RPMI8226 (cell line): ENCODE measurements around the gene MAP2K6.

Source experiments
- DNase-seq: peaks from one replicate; pipeline ENCODE4 v3.0.0-alpha.2; 2015

Gene MAP2K6

GRCh38 chr17:69539781-69540319, 125.4 kb downstream of the MAP2K6 start:
- no peak for DNase-seq

- no peak for DNase-seq
Observed at GRCh38 chr17:69540356-69540755, 125.9 kb downstream of the MAP2K6 start.

GRCh38 chr17:69547230-69547629, 132.7 kb downstream of the MAP2K6 start:
- DNase-seq: no peak

- no peak for DNase-seq
Observed at GRCh38 chr17:69547947-69548346, 133.4 kb downstream of the MAP2K6 start.

GRCh38 chr17:69551212-69552010, 136.9 kb downstream of the MAP2K6 start:
- DNase-seq: no peak

- DNase-seq: no peak
Observed at GRCh38 chr17:69552986-69553667, 138.6 kb downstream of the MAP2K6 start.

- DNase-seq: no peak
Observed at GRCh38 chr17:69555056-69555455, 140.6 kb downstream of the MAP2K6 start.

- no peak for DNase-seq
Observed at GRCh38 chr17:69557339-69557738, 142.8 kb downstream of the MAP2K6 start.

- DNase-seq: no peak
Observed at GRCh38 chr17:69558796-69559195, 144.3 kb downstream of the MAP2K6 start.

- no peak for DNase-seq
Observed at GRCh38 chr17:69560987-69561441, 146.5 kb downstream of the MAP2K6 start.

- DNase-seq: no peak
Observed at GRCh38 chr17:69561462-69561861, 147.0 kb downstream of the MAP2K6 start.

GRCh38 chr17:69565447-69565846, 150.9 kb downstream of the MAP2K6 start:
- no peak for DNase-seq

- no peak for DNase-seq
Observed at GRCh38 chr17:69567130-69567529, 152.6 kb downstream of the MAP2K6 start.

- DNase-seq: no peak
Observed at GRCh38 chr17:69572747-69573146, 158.2 kb downstream of the MAP2K6 start.

- no peak for DNase-seq
Observed at GRCh38 chr17:69573396-69573795, 158.9 kb downstream of the MAP2K6 start.

- no peak for DNase-seq
Observed at GRCh38 chr17:69574257-69575197, 160.0 kb downstream of the MAP2K6 start.

- no peak for DNase-seq
Observed at GRCh38 chr17:69575346-69575761, 160.9 kb downstream of the MAP2K6 start.

GRCh38 chr17:69577098-69577497, 162.6 kb downstream of the MAP2K6 start:
- no peak for DNase-seq

GRCh38 chr17:69578385-69578936, 164.0 kb downstream of the MAP2K6 start:
- no peak for DNase-seq

- no peak for DNase-seq
Observed at GRCh38 chr17:69579961-69580677, 165.6 kb downstream of the MAP2K6 start.

- peak; percentile 58 for DNase-seq
Observed at GRCh38 chr17:69581061-69581961, 166.8 kb downstream of the MAP2K6 start.
